TTC549 (cell line): ENCODE measurements around the gene ATP6V1G2.
"Not testable (repeated sequence)": the region's sequence is repeated elsewhere in the genome, so short reads cannot be mapped to it uniquely, and the experiment has no call there.

Experiments used
- FAIRE-seq: peaks from 2 replicates; lab custom pipeline; 2012; peaks lifted over from hg19 to GRCh38; lab: Jason Lieb, UNC

The ATP6V1G2 gene

GRCh38 chr6:31575952-31576685 is 29.7 kb upstream of the ATP6V1G2 start:
- FAIRE-seq = no peak

GRCh38 chr6:31575335-31575901 is 29.0 kb upstream of the ATP6V1G2 start, which contains the start of gene TNF:
Gene TNF (plus strand): TSS chr6:31575565. CDS start chr6:31575742, 177 bp downstream.
- no peak for FAIRE-seq

- no peak for FAIRE-seq
Observed at GRCh38 chr6:31574106-31575061, 28.0 kb upstream of the ATP6V1G2 start.

GRCh38 chr6:31573239-31574105 is 27.1 kb upstream of the ATP6V1G2 start:
- FAIRE-seq = no peak

GRCh38 chr6:31572041-31572911 is 25.9 kb upstream of the ATP6V1G2 start, which contains the start of gene LTA:
Gene LTA (plus strand): TSS chr6:31572289. CDS start chr6:31572743, 454 bp downstream.
- FAIRE-seq = no peak

GRCh38 chr6:31569861-31570536 is 23.6 kb upstream of the ATP6V1G2 start:
- FAIRE-seq = no peak

- FAIRE-seq = no peak
Observed at GRCh38 chr6:31568537-31568961, 22.1 kb upstream of the ATP6V1G2 start.

GRCh38 chr6:31567531-31568370 is 21.3 kb upstream of the ATP6V1G2 start:
- no peak for FAIRE-seq

- FAIRE-seq = no peak
Observed at GRCh38 chr6:31560697-31561058, 14.3 kb upstream of the ATP6V1G2 start.

GRCh38 chr6:31559958-31560696 is 13.7 kb upstream of the ATP6V1G2 start:
- FAIRE-seq = no peak

GRCh38 chr6:31559606-31559957 is 13.2 kb upstream of the ATP6V1G2 start:
- FAIRE-seq = no peak

- no peak for FAIRE-seq
Observed at GRCh38 chr6:31558631-31559500, 12.5 kb upstream of the ATP6V1G2 start.

GRCh38 chr6:31558318-31558625 is 11.9 kb upstream of the ATP6V1G2 start:
- no peak for FAIRE-seq

- no peak for FAIRE-seq
Observed at GRCh38 chr6:31557443-31558317, 11.3 kb upstream of the ATP6V1G2 start.

GRCh38 chr6:31556307-31556706 is 9.9 kb upstream of the ATP6V1G2 start:
- no peak for FAIRE-seq

- FAIRE-seq = not testable (repeated sequence)
Observed at GRCh38 chr6:31551371-31551770, 5.0 kb upstream of the ATP6V1G2 start.

- FAIRE-seq = no peak
Observed at GRCh38 chr6:31548544-31548873, 2.1 kb upstream of the ATP6V1G2 start.
